Measurements from ENCODE around the gene TPRA1.

DNA sequence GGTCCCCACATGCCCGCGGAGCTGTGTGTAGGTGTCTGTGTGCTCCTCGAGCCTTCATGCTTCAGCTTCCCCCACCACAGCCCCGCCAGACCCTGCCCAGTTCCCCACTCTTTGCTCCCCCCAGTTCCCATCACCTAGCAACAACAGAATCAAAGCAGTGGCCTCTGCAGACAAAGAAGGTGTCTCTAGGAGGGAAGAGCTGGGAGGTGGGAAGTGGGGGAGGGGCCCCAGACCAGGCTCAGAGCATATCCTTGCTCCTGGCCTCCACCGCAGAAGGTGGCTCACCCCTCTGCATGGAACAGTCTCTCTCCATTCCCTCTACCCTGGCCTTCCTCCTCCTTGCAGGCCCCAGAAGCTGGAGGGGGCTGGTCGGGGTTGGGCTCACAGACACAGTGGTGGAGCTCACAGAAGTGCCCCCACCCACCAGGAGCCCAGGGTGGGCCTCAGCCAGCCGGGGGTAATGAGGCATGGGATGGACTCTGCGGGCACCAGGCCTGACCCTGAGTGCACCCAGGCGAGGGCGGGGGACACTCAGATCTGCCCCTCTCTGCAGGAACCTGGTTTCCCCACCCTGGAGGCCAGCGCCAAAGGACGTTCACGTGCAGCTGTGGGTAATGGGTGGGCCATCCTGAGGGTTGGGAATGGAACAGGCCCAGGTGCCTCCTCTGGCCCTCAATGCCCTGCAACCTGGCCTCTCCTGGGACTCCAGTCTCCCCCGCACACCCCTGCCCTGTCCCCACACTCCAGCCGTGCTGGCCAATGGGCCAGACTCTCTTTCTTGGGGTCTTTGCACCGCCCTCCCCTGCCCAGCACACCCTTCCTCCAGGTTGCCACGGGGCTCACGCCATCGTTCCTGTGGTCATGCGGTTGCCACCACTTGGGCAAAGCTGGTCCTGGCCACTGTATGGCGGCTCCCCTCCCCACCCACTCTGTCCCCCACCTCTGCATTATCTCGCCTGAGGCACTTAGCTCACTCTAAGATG is 53.4 kb downstream of the TPRA1 start:
- no peak for TF ChIP-seq CTCF (conservative IDR thresholded peaks at IDR 0.05; ENCODE audit: low read depth, low read length)
- no peak for TF ChIP-seq RFX5 (IDR thresholded peaks at IDR 0.05; ENCODE audit: low read depth, low read length)
- no peak for TF ChIP-seq MAZ (IDR thresholded peaks at IDR 0.05; ENCODE audit: borderline replicate concordance, low read depth, low read length)
- TF ChIP-seq POLR2A (IDR thresholded peaks at IDR 0.05; ENCODE audit: low read depth, low read length), result no peak
- no peak for TF ChIP-seq RAD21 (IDR thresholded peaks at IDR 0.05; ENCODE audit: low read length)
- no peak for TF ChIP-seq NFE2L2 (IDR thresholded peaks at IDR 0.05; ENCODE audit: low read depth, low read length)
- no peak for TF ChIP-seq BHLHE40 (IDR thresholded peaks at IDR 0.05; ENCODE audit: low read depth, low read length)
- no peak for TF ChIP-seq MAFK (IDR thresholded peaks at IDR 0.05; ENCODE audit: low read depth, low read length)
- TF ChIP-seq, protein P1, sequence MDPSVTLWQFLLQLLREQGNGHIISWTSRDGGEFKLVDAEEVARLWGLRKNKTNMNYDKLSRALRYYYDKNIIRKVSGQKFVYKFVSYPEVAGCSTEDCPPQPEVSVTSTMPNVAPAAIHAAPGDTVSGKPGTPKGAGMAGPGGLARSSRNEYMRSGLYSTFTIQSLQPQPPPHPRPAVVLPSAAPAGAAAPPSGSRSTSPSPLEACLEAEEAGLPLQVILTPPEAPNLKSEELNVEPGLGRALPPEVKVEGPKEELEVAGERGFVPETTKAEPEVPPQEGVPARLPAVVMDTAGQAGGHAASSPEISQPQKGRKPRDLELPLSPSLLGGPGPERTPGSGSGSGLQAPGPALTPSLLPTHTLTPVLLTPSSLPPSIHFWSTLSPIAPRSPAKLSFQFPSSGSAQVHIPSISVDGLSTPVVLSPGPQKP (IDR thresholded peaks at IDR 0.05; ENCODE audit: borderline replicate concordance, low read depth, low read length), result no peak
- no peak for TF ChIP-seq MXI1 (IDR thresholded peaks at IDR 0.05; ENCODE audit: borderline replicate concordance, low read depth, low read length)
